Left ventricle myocardium superior (tissue), 1 donor: Measurements from ENCODE around the gene SPAG4. TPM values are rescaled to one million over a fixed set of nuclear protein-coding genes. Genes with fewer than 3 reads are reported as not detected.

Experiments used
- ATAC-seq: fragments of 200-7000 bp; cut with Tn5 transposase; one replicate; pipeline ENCODE4 v1.9.1; 2020; ENCODE audit warnings: mild to moderate bottlenecking, moderate library complexity
- DNase-seq: peaks from one replicate; pipeline ENCODE4 v3.0.0-alpha.2; 2020
- intact Hi-C: fragments of 100-400 bp; cut with micrococcal nuclease; formaldehyde crosslinking; loops from one replicate; pipeline ENCODE4 v1.11.0; 2022
- long read RNA-seq: library from polyadenylated mRNA; unstranded; transcript quantifications from one replicate; pipeline ENCODE4 v2.0.0, GENCODE V29; 2021
- total RNA-seq: library from RNA; stranded (reverse); fragmentation: NEBNext Ultra II Directional; extraction: Animal tissue kit (Norgen Biotek cat#: 25700); gene quantifications from one replicate; pipeline ENCODE4 v1.2.1, GENCODE V29; 2021
- donor health status: DM: no; HTN: yes; CAD: no; lungs with severe emphysema.

SPAG4 gene
- total RNA-seq: 3.1 TPM
- long read RNA-seq: 0 reads

- ATAC-seq: peak; percentile 89
- intact Hi-C loops: no loop called here
Observed at GRCh38 chr20:35615667-35616464, at the start of gene SPAG4. TSS of gene SPAG4 (plus strand) at chr20:35615829. CDS start at chr20:35616004, 175 bp downstream.

GRCh38 chr20:35568645-35569044, 47.0 kb upstream of the SPAG4 start:
- no peak for ATAC-seq
- DNase-seq: no peak
- intact Hi-C loops: no loop called here

More at GRCh38 chr20:35615667-35616464, at the start of gene SPAG4:
- DNase-seq: peak; percentile 99

GRCh38 chr20:35571555-35571954, 44.1 kb upstream of the SPAG4 start:
- intact Hi-C loops: no loop called here
- DNase-seq: no peak
- ATAC-seq: no peak

GRCh38 chr20:35572838-35573237, 42.8 kb upstream of the SPAG4 start:
- ATAC-seq (no peak), DNase-seq (no peak)
- intact Hi-C loops: no loop called here

- intact Hi-C loops: no loop called here
- no peak for DNase-seq
- ATAC-seq: no peak
Observed at GRCh38 chr20:35575958-35576357, 39.7 kb upstream of the SPAG4 start.

GRCh38 chr20:35576816-35577215, 38.8 kb upstream of the SPAG4 start:
- intact Hi-C loops: no loop called here
- DNase-seq (no peak), ATAC-seq (no peak)

- DNase-seq: no peak
- ATAC-seq: no peak
- intact Hi-C loops: no loop called here
Observed at GRCh38 chr20:35578469-35578868, 37.2 kb upstream of the SPAG4 start.

GRCh38 chr20:35579196-35579595, 36.4 kb upstream of the SPAG4 start:
- DNase-seq (no peak), ATAC-seq (no peak)
- intact Hi-C loops: no loop called here

GRCh38 chr20:35582131-35582530, 33.5 kb upstream of the SPAG4 start:
- intact Hi-C loops: no loop called here
- no peak for ATAC-seq
- DNase-seq: no peak

- intact Hi-C loops: no loop called here
- DNase-seq (no peak), ATAC-seq (no peak)
Observed at GRCh38 chr20:35582741-35583404, 32.8 kb upstream of the SPAG4 start.

- intact Hi-C loops: no loop called here
- no peak for DNase-seq
- ATAC-seq: no peak
Observed at GRCh38 chr20:35583636-35584560, 31.7 kb upstream of the SPAG4 start.

GRCh38 chr20:35586751-35587425, 28.7 kb upstream of the SPAG4 start:
- DNase-seq (no peak), ATAC-seq (no peak)
- intact Hi-C loops: no loop called here

GRCh38 chr20:35587436-35587835, 28.2 kb upstream of the SPAG4 start:
- ATAC-seq (no peak), DNase-seq (no peak)
- intact Hi-C loops: no loop called here

GRCh38 chr20:35588397-35588796, 27.2 kb upstream of the SPAG4 start:
- intact Hi-C loops: no loop called here
- ATAC-seq (no peak), DNase-seq (no peak)

GRCh38 chr20:35592339-35592974, 23.2 kb upstream of the SPAG4 start:
- ATAC-seq (no peak), DNase-seq (no peak)
- intact Hi-C loops: no loop called here

- no peak for ATAC-seq
- DNase-seq: no peak
- intact Hi-C loops: no loop called here
Observed at GRCh38 chr20:35595456-35595855, 20.2 kb upstream of the SPAG4 start.

GRCh38 chr20:35595901-35596300, 19.7 kb upstream of the SPAG4 start:
- intact Hi-C loops: no loop called here
- DNase-seq (no peak), ATAC-seq (no peak)

- no peak for DNase-seq
- intact Hi-C loops: no loop called here
- no peak for ATAC-seq
Observed at GRCh38 chr20:35597186-35597585, 18.4 kb upstream of the SPAG4 start.

- intact Hi-C loops: no loop called here
- ATAC-seq (no peak), DNase-seq (no peak)
Observed at GRCh38 chr20:35598476-35598875, 17.2 kb upstream of the SPAG4 start.
